HG03521 (cell line): Measurements from ENCODE around the gene OR8H1.

Experiments
- ATAC-seq: cut with Tn5 transposase; IDR thresholded peaks from one replicate; pipeline ENCODE4 v1.9.1; 2021; ENCODE audit warnings: mild to moderate bottlenecking, moderate library complexity; ENCODE audit not compliant: unreplicated experiment

OR8H1 gene

GRCh38 chr11:56292154-56292553 lies at the start of gene OR8H1:
Gene OR8H1, minus strand, starts transcription at chr11:56292254. Its CDS starts 1,192 bp downstream, at chr11:56291062.
- no peak for ATAC-seq

- ATAC-seq = no peak
These were observed 48.2 kb upstream of the OR8H1 start for GRCh38 chr11:56340289-56340688.

- ATAC-seq = no peak
These were observed 41.1 kb upstream of the OR8H1 start for GRCh38 chr11:56333156-56333555.

GRCh38 chr11:56331861-56332491 lies 39.9 kb upstream of the OR8H1 start:
- ATAC-seq = no peak

- ATAC-seq = no peak
These were observed 22.8 kb upstream of the OR8H1 start, which contains the start of gene OR8K3 for GRCh38 chr11:56314844-56315243. Gene OR8K3, plus strand, starts transcription at chr11:56315144. Its CDS starts 3,163 bp downstream, at chr11:56318307.

GRCh38 chr11:56307836-56308235 lies 15.8 kb upstream of the OR8H1 start:
- ATAC-seq = no peak

- no peak for ATAC-seq
These were observed 4.8 kb upstream of the OR8H1 start for GRCh38 chr11:56296898-56297297.

GRCh38 chr11:56273854-56274253 lies 18.2 kb downstream of the OR8H1 start, which contains the start of gene OR5T1:
Gene OR5T1, plus strand, starts transcription at chr11:56274154. Its CDS starts 1,485 bp downstream, at chr11:56275639.
- no peak for ATAC-seq

GRCh38 chr11:56271092-56271491 lies 21.0 kb downstream of the OR8H1 start:
- ATAC-seq = no peak

- ATAC-seq = no peak
These were observed 40.1 kb downstream of the OR8H1 start, which contains the start of gene OR5T3 for GRCh38 chr11:56251954-56252353. Gene OR5T3, plus strand, starts transcription at chr11:56252254. Its CDS starts 0 bp downstream, at chr11:56252254.
